ENCODE measurements around the gene TBX19.
"Not testable (repeated sequence)": the region's sequence is repeated elsewhere in the genome, so short reads cannot be mapped to it uniquely, and the experiment has no call there.

TBX19 gene

GRCh38 chr1:168320800-168321450 lies 40.2 kb downstream of the TBX19 start:
- no peak for DNase-seq

- peak in 1 of 2 experiments; percentile 49 for DNase-seq
These were observed 41.3 kb downstream of the TBX19 start for GRCh38 chr1:168321945-168322344.

DNA sequence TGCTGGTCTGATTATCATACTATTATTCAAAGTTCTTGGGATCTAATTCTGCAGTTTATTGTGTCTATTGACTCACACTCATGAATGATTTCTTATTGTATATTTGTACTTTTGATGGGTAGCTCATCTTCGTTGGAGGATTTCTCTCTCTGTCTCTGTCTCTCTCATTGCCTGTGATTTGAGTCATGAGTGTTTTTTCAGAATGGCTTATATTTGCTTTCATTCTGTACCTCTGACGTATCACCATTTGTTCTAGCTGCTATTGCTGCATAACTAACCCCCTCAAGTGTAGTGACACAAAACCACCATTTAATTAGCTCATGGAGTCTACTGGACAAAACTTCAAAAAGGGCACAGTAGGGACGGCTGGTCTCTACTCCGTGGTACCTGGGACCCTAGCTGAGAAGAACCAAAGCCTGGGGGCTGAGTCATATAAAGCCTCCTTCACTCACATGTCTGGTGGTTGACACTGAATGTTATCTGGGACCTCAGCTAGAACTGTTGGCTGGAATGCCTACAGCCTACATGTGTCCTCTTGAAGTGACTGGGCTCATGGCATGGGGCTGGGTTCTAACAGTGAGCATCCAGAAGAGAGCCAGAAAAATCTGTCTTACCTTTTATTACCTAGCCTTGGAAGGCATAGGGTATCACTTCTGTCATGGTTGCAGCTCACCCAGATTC lies 44.2 kb downstream of the TBX19 start:
- DNase-seq: no peak

DNA sequence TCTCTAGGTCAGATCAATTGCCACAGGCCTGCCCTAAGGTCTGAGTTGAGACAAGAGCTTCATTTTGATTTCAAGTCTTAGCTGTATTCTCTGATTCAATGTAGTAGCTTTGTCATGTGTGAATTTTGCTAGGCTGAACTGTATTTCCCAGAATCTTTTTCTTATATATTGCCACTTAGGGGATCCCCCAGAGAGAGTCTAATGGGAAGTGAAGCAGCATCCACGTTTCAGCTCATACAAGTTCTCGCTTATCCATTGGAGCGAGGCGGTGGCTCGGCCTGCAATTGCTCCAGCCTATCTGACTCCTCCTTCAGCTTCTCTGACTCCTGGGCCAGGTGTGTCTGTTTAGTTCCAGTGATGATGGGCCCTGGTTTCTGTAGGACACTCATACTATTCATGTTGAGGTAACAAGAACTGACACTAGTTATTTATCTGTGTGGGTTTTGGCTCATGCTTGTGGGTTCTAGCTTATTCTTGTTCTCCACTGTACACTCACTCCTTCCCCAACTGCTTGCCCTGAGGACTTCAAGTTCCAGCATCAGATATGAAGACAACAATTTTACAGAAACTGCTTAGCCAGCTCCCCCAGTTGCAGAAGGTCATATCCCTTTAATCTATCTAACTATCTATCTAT lies 48.2 kb downstream of the TBX19 start:
- DNase-seq: no peak

DNA sequence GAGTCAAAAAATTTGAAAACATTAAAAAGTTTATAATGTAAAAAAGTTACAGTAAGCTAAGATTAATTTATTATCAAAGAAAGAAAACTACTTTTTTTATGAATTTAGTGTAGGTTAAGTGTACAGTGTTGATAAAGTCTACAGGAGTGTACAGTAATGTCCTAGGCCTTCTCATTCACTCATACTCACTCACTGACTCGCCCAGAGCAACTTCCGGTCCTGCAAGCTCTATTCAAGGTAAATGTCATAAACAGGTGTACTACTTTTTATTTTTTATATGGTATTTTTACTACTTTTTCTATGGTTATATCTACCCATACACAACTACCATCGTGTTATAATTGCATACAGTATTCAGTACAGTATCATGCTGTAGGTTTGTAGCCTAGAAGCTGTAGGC lies 49.6 kb downstream of the TBX19 start:
- DNase-seq: no peak

DNA sequence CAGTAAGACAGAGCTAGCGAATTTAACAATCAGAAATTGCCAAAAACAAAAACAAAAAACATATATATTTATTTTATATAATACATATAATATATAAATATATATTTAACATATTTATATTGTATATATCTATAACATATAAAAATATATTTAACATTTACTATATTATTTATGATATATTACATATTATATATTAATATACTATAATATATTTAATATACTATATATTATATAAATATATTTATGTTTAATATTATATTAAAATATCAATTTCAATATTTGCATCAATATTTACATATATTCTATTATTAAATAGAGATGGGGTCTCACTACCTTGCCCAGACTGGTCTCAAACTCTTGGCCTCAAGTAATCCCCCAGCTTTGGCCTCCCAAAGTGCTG lies 50.9 kb downstream of the TBX19 start:
- no peak for DNase-seq

DNA sequence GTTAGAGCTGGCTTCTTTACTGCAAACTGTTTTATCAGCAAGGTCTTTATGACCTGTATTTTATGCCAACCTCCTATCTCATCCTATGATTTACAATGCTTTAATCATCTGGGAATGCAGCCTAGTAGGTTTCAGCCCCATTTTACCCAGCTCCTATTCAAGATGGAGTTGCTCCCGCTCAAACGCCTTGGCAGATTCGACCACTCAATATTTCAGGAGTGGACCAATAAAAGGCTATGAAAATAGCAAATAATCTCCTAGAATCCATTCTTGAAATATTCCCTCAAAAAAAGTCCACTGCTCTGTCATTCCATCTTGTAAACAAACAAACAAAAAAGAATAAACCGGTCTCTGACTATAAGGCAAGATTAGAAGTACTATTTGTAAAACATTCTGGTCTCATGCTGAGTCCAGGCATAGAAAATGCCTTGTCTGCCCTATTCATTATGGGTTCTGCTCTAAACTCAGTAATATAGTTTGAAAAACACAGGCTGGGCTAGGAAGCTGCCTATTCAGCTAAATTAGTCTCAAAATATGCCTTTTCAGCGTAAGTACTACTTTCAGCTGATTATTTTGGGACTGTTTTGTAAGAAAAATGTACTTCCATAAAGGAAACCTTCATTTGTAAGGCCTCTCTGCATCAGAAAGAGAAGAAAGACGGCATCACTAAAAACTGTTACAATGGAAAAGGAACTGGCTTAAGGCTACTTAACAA lies 53.0 kb downstream of the TBX19 start:
- no peak for DNase-seq

DNA sequence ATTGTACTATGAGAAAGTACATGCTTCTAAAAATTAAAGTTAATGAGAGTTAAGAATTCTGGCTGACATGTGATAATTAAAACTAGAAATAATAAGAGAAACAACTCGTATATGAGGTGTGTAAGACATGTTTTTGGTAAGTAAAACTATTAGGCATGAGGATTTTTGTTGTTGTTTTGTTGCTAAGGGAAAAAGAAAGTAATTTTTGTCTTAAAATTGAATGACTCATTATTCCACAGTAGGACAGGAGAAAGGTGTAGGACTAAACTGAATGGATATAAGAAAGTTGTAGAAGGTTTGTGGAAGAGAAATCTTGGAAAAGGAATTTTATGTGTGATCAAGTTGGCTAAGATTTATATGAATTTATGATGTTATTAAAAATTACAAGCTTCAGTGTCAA lies 54.8 kb downstream of the TBX19 start:
- DNase-seq: no peak

DNA sequence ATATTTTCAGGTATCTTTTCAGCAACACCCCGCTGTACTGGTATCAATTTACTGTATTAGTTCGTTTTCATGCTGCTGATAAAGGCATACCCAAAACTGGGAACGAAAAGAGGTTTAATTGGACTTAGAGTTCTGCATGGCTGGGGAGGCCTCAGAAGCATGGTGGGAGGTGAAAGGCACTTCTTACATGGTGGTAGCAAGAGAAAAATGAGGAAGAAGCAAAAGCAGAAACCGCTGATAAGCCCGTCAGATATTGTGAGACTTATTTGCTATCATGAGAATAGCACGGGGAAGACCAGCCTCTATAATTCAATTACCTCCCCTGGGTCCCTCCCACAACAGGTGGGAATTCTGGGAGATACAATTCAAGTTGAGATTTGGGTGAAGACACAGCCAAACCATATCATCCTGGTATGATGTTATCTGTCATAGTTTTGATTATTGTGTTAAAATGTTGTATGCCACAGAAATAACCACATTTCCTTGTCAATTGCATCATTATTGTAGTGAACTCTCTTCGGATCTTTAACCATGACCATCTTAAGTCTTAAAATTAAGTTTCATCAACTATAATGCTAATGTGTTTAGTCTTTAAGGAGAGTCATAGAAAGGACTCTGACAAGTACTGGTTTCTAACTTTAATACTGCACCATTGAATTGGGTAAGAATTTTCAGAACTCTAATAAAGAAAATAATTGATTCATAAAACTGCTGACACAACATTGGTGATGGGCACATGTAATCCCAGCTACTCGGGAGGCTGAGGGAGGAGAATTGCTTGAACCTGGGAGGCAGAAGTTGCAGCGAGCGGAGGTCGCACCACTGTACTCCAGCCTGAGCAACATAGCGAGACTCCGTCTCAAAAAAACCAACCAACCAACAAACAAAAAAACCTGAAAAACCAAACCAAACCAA lies 58.2 kb downstream of the TBX19 start:
- DNase-seq: no peak

DNA sequence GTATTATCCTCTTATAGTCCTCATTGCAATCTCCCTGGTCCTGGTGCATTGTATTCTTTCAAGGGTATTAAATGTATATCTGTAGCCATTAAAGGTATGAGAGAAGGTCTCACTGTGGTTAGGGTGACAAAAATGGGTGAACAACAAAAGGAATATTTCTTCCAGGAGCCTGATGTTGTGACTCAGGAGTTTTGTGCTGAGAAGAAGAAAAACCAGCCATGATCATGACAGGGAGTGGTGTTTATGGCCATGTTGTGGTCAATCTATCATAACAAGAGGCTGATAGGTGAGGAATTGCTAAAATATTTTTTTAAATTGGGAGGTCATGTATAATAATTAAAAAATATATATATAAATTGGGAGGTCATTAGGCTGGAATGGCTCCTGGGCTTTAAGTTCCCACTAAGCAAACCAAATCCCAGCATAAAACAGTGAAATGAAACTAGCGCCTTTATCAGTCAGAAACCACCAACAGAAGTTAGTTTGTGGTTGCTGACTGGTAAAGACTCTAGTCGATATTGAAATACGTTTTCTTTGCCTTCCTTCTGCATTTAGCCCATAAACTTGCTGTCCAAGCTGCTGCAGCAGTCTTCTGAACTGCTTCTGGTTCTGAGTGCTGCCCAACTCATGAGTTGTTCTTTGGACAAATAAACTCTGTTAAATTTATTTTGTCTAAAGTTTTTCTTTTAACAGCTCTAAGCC lies 60.3 kb downstream of the TBX19 start:
- DNase-seq: no peak

DNA sequence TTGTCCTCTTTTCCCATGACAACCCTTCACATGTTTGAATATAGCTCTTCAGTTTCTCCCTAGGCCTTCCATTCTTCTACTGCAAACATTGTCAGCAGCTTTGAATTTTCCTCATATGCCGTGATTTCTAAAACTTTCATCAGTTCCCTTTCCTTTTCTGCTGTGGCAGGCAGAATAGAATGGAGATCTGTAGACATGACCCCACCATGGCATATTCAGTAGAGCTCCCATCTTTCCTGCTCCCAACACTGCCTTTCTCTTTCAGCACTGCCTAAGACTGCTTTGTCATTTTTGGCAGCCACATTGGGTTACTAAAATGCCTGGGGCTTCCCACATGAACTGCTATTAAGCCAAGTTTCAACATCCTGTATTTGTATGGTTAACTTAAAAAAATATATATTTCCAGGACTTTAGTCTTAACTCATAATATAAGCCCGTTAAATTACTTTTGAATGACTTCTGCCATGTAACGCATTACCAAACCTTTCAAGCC lies 60.9 kb downstream of the TBX19 start:
- no peak for DNase-seq

DNA sequence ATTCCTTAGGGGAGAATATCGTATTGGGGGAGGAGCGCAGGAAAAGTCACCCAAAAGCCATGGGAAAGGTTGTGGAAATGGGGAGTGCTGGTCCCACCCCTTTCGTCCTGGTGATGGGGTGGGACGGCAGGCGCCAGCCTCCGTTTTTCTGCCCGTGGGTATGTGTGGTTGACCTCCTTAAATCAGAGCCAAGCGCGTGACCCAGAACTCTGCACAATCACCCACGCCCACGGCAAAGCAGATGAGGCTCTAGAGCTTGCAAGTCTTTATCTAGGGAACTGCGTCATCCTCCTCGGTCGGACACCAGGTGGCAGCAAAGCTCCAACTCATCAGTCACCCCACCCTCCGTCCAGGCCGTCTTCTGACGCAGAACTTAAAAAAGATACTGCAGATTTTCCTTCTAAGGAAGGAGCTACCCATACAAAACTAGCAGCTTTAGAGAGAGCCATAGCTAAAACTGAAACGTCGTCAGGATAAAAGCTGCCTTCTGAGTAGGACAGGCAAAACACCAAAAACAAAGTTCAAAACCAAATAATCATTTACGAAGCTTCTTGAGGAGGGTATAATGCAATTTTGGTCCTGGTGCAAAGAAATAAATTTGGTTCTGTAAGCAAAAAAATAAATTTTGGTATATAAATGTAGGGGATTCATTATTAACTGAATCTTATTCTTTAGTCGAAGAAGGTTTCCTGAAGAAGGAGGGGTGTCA lies 62.0 kb downstream of the TBX19 start:
- DNase-seq: peak; percentile 40 to 78

GRCh38 chr1:168343566-168343965 lies 62.9 kb downstream of the TBX19 start:
- peak; percentile 67 to 81 for DNase-seq

- no peak for DNase-seq
These were observed 63.8 kb downstream of the TBX19 start for GRCh38 chr1:168344517-168344916.

GRCh38 chr1:168345939-168346338 lies 65.3 kb downstream of the TBX19 start:
- no peak for DNase-seq

DNA sequence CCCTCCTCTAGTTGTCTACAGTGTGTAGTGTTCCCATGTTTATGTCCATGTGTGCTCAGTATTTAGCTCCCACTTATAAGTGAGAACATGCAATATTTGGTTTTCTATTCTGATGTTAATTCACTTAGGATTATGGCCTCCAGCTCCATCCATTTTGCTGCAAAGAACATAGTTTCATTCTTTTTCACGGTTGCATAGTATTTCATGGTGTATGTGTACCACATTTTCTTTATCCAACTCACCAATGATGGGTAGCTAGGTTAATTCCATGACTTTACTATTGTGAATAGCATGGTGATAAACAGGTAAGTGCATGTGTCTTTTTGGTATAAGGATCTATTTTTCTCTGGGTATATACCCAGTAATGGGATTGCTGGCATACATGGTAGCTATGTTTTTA lies 67.0 kb downstream of the TBX19 start:
- no peak for DNase-seq

DNA sequence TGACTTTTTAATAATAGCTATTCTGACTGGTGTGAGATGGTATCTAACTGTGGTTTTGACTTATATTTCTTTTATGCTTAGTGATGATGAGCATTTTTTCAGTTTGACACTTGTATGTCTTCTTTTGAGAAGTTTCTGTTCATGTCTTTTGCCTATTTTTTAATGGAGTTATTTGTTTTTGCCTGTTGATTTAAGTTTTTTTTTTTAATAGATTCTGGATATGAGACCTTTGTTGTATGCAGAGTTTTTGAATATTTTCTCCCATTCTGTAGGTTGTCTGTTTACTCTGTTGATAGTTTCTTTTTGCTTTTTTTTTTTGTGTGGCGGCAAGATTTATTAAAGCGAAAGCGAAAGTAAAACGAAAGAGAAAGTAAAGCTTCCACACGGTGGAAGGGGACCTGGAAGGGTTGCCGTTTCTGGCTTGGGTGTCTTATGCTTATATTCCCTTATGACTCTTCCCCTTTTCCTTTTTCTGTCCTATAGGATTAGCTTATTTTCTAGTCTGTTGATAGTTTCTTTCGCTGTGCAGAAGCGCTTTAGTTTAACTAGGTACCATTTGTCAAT lies 67.6 kb downstream of the TBX19 start:
- DNase-seq: no peak

GRCh38 chr1:168354335-168355269 lies 73.9 kb downstream of the TBX19 start:
- DNase-seq: not testable (repeated sequence)

All from NCI-H524 (cell line).